Ectodermal cell (in vitro differentiated cells): ENCODE data around the gene NXPH1.

ENCODE experiments used
- H3K27ac ChIP-seq: 2 replicates; pipeline ENCODE4 v1.7.0; 2013; ENCODE audit warnings: mild to moderate bottlenecking, low read depth, low read length; ENCODE audit not compliant: insufficient read depth, poor library complexity, severe bottlenecking
- H3K27me3 ChIP-seq: 2 replicates; pipeline ENCODE4 v1.7.0; 2013; ENCODE audit warnings: mild to moderate bottlenecking, low read length; ENCODE audit not compliant: insufficient read depth, control insufficient read depth, poor library complexity, severe bottlenecking
- H3K36me3 ChIP-seq: one replicate; pipeline ENCODE4 v1.7.0; 2013; ENCODE audit warnings: low read length; ENCODE audit not compliant: control insufficient read depth, insufficient read depth
- H3K4me1 ChIP-seq: one replicate; pipeline ENCODE4 v1.7.0; 2013; ENCODE audit warnings: low read length; ENCODE audit not compliant: control insufficient read depth, insufficient read depth
- H3K4me3 ChIP-seq: 2 replicates; pipeline ENCODE4 v1.7.0; 2013; ENCODE audit warnings: low read depth, low read length, control low read depth; ENCODE audit not compliant: insufficient read depth
- H3K9me3 ChIP-seq: 2 replicates; pipeline ENCODE4 v1.7.0; 2013; ENCODE audit warnings: mild to moderate bottlenecking, low read length, moderate library complexity; ENCODE audit not compliant: control insufficient read depth
- WGBS, 2 experiments: methylation state at CpG; one replicate each; pipeline ENCODE4 v1.1.7; 2013; ENCODE audit warnings: missing lambda C conversion rate in 2 of 2; 5-methylcytosine and 5-hydroxymethylcytosine counted together

Gene NXPH1

DNA sequence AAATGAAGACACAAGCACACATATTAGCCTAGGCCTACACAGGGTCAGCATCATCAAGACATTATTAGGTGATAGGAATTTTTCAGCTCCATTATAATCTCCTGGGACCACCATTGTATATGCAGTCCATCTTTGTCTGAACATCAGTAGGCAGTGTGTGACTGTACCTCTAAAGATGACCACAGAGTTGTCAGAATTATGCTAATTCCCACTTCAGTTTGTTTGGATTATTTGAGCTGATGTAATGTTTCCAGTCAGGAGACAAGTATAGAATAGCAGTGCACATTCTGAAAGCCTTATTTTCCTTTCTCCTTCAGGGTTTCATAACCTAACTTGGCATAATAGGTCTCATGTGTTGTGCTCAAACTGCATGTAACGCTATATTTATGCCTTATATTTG, 306.4 kb downstream of the NXPH1 start:
- no peaks in the 10 kb centered on the region for H3K4me1 ChIP-seq
- no peak overlapping the region for H3K27ac ChIP-seq
- H3K4me3 ChIP-seq, result no peak overlapping the region
- H3K9me3 ChIP-seq, result no peaks in the 10 kb centered on the region
- no peaks in the 10 kb centered on the region for H3K27me3 ChIP-seq
- no peaks in the 10 kb centered on the region for H3K36me3 ChIP-seq
- no CpG with 5 or more reads among the region's 1 CpG for WGBS, 2 experiments

DNA sequence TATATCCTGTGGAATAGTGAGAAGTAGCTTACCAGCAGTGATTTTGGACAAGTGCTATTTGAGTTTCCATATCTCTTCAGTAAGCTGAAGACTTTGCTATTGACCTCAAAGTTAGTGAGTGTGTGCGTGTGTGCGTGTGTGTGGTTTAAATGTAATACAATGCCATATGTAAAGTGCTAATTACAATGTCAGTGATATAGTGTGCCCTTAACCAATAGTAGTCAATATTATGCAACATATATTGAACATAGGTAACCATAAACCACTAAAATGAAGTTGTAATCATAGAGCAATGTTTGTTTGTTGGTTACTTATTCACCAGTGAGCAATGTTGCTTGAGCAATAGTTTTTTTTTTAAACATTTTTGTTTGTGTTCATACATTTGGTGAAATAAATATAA, 309.4 kb downstream of the NXPH1 start:
- Histone ChIP-seq H3K4me3 (no peak overlapping the region), H3K4me1 (no peaks in the 10 kb centered on the region), H3K27me3 (no peaks in the 10 kb centered on the region), H3K9me3 (no peaks in the 10 kb centered on the region), H3K36me3 (no peaks in the 10 kb centered on the region), H3K27ac (no peak overlapping the region)
- WGBS, 2 experiments, result 90 to 92% methylated on average over 2 of the region's 2 CpGs

DNA sequence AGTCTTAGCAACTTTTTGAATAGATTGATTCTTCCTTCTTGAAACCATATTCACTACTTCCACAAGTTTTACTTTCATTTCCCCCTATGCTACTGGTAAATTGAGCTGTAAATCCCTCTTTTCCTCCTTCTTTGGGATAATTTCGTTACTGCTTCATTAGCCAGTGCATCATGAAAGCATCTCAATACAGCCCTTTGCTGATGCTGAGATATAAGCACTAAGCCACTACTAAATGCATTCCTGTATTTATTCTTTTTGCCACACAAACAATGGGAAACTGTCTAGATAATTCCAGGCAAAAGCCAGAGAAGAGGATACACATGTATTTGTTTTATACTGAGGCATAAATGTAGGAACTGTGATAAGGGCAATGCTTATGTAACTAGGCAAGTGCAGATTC, 313.9 kb downstream of the NXPH1 start:
- Histone ChIP-seq H3K27me3 (no peaks in the 10 kb centered on the region), H3K4me1 (no peaks in the 10 kb centered on the region), H3K36me3 (no peaks in the 10 kb centered on the region), H3K27ac (no peak overlapping the region), H3K4me3 (no peak overlapping the region), H3K9me3 (no peaks in the 10 kb centered on the region)
- 83 to 87% methylated on average over 1 of the region's 1 CpG for WGBS, 2 experiments

DNA sequence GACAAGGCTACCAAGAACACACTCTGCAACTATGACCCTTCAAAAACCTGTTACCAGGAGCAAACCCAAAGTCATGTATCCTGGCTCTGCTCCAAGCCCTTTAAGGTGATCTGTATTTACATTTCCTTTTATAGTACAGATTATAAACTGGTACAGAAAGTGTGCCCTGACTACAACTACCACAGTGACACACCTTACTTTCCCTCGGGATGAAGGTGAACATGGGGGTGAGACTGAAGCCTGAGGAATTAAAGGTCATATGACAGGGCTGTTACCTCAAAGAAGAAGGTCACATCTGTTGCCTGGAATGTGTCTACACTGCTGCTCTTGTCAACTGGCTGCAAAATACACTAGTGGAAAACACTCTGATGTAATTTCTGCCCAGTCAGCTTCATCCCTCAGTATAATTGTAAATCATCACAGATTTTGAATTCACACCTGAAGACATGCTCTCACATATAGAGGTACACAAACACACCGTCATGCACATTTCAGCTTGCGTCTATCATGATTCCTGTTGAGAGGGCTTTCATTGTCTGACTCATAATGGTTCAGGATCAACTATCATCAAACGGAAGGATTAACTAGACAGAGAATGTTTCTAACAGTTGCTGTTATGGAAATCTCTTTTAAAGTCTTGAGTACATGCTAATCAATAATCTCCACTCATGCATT, 318.3 kb downstream of the NXPH1 start:
- WGBS, 2 experiments, result 83 to 94% methylated on average over 4 of the region's 4 CpGs
- Histone ChIP-seq H3K27ac (no peak overlapping the region), H3K4me3 (no peak overlapping the region), H3K36me3 (no peaks in the 10 kb centered on the region), H3K4me1 (no peaks in the 10 kb centered on the region), H3K27me3 (no peaks in the 10 kb centered on the region), H3K9me3 (no peaks in the 10 kb centered on the region)

DNA sequence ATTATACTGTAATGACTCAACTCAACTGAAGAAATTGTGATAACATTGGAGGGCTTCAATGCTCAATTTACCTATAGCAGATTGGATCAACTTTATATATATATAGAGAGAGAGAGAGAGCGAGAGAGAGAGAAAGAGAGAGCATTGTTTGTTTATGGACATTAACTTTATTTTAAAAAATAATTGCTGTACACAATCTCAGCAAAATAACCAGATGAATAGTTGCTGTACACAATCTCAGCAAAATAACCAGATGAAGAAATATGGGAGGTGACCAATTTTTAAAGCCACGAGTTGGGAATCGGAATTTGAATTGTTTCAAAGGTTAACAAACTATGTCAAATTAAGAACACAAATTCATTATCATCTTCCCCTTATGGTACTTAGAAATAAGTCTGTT, 319.9 kb downstream of the NXPH1 start:
- 94% methylated on average over 2 of the region's 3 CpGs; no CpG with 5 or more reads in 1 of the 2 experiments for WGBS, 2 experiments
- Histone ChIP-seq H3K36me3 (no peaks in the 10 kb centered on the region), H3K27ac (no peak overlapping the region), H3K4me3 (no peak overlapping the region), H3K9me3 (no peaks in the 10 kb centered on the region), H3K27me3 (no peaks in the 10 kb centered on the region), H3K4me1 (no peaks in the 10 kb centered on the region)

DNA sequence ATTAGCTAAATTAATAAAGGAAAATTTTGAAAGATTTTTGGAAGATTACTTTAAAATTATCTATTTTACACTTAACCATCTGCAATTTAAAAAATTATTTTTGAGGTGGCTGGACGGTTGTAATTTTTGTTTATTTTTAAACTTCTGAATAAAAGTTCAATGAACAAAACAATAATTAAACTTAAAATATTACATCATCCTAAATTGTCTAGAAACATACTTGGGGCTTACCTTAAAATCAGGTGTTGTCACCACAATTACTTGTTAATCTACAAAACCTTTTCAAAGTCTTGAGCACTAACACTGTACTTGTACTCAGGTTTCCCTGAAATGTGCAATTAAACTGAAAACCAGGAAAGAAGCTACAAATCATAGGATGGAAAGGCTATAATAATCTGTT, 328.3 kb downstream of the NXPH1 start:
- Histone ChIP-seq H3K9me3 (no peaks in the 10 kb centered on the region), H3K27me3 (no peaks in the 10 kb centered on the region), H3K36me3 (no peaks in the 10 kb centered on the region), H3K4me3 (no peak overlapping the region), H3K27ac (no peak overlapping the region), H3K4me1 (no peaks in the 10 kb centered on the region)
- WGBS, 2 experiments, result no CpG with 5 or more reads among the region's 1 CpG

DNA sequence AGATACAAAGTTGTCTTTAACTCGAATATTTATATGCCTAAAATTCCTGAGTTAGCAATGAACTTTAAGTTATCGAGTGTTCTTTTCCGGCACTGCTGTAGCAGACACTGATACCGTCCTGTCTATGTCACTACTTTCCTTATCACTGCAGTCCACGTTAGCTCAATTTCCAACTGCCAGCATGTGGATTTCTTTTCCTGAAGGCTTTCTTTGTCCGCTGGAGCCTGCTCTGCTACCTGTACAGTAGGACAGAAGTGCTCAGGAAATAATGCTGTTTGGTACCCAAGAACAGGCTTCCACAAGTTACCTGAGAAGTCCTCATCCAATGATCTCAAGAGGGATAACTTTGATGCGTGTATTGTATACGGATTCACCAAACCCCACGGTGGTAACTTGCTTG, 329.4 kb downstream of the NXPH1 start:
- no peak overlapping the region for H3K4me3 ChIP-seq

DNA sequence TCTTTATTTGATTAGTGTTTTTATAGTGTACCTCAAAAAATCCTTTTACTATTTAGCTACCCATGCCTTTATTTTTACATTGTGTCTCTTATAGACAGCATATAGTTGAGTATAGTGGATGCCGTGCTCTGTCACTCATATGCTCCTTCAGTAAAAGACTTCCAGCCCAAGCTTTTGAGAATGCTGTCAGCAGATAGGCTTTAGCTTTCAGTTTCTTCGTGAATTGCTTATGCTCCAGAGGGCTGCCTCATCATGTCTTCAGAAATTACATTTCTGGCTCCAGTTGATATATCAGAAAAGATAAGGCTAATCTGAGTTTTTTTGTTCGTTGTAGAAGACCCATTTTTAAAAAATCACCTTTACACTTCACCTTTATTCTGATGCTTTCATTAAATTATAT, 332.0 kb downstream of the NXPH1 start:
- no peaks in the 10 kb centered on the region for H3K4me1 ChIP-seq
- H3K36me3 ChIP-seq, result no peaks in the 10 kb centered on the region
- no peaks in the 10 kb centered on the region for H3K9me3 ChIP-seq
- H3K27ac ChIP-seq, result no peak overlapping the region
- 96 to 97% methylated on average over 2 of the region's 3 CpGs for WGBS, 2 experiments
- no peaks in the 10 kb centered on the region for H3K27me3 ChIP-seq
- H3K4me3 ChIP-seq, result no peak overlapping the region

More for the DNA sequence above, 329.4 kb downstream of the NXPH1 start:
- H3K27ac ChIP-seq, result no peak overlapping the region
- 90 to 92% methylated on average over 9 of the region's 9 CpGs for WGBS, 2 experiments
- H3K27me3 ChIP-seq, result no peaks in the 10 kb centered on the region
- no peaks in the 10 kb centered on the region for H3K9me3 ChIP-seq
- no peaks in the 10 kb centered on the region for H3K36me3 ChIP-seq
- no peaks in the 10 kb centered on the region for H3K4me1 ChIP-seq

GRCh38 chr7:8773518-8773917, 340.1 kb downstream of the NXPH1 start:
- no peaks in the 10 kb centered on the region for H3K36me3 ChIP-seq
- H3K4me3 ChIP-seq, result no peak overlapping the region
- H3K27ac ChIP-seq, result no peak overlapping the region
- H3K4me1 ChIP-seq, result no peaks in the 10 kb centered on the region
- no peaks in the 10 kb centered on the region for H3K9me3 ChIP-seq
- no peaks in the 10 kb centered on the region for H3K27me3 ChIP-seq

GRCh38 chr7:8778459-8778858, 345.1 kb downstream of the NXPH1 start:
- no peaks in the 10 kb centered on the region for H3K4me1 ChIP-seq
- no peak overlapping the region for H3K4me3 ChIP-seq
- 91 to 98% methylated on average over 2 of the region's 2 CpGs for WGBS, 2 experiments
- no peaks in the 10 kb centered on the region for H3K27me3 ChIP-seq
- H3K9me3 ChIP-seq, result no peaks in the 10 kb centered on the region
- H3K27ac ChIP-seq, result no peak overlapping the region
- no peaks in the 10 kb centered on the region for H3K36me3 ChIP-seq

- Histone ChIP-seq H3K36me3 (no peaks in the 10 kb centered on the region), H3K4me1 (no peaks in the 10 kb centered on the region), H3K27ac (no peak overlapping the region), H3K4me3 (no peak overlapping the region), H3K9me3 (no peaks in the 10 kb centered on the region), H3K27me3 (no peaks in the 10 kb centered on the region)
Measured at GRCh38 chr7:8781166-8781565, 347.8 kb downstream of the NXPH1 start.
